Measurements from ENCODE around the gene PATZ1.

Gene PATZ1

DNA sequence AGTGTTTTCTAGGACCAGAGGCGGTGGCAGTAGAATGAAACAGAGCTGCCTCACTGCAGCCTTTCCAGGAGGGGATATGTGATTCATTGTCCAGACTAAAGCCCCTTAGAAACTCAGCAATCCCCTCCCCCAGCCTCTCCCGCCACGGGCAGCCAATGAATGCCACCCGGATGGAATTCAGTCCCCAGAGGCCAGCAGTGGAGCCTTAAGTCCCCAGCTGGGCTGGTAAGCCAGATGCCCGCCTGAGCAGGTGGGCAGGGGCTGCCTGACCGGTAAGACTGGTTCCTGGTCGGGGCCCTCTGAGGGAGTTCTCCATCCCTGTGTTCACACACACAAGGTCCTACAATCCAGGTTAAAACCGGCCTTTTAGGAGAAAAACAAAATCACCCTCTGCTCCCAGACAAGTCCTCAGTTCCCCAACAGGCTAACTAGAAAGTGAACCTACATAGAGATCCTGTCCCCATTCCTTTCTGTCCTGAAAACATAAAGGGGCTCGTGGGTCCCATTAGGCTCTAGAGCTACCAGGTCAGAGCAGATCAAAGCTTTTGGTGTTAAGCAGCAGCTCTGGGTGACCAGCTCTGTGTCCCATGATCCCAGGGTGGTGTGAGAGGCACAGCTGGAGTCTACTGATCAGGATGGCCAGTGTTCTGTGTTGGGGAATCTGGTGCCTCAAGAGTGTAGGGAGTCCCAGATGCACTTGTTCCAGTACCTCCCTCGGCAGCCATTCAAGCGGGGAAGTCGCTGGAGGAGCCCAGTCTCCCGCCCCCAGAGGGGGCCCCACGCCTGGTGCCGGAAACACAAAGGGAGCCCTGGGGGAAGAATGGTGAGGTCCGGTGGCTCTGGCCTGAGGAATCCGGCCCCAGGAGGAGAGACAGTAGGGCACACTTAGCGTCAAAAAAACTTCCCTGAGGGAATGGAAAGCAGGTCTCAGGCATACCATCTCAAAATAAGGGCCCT is 2.6 kb downstream of the PATZ1 start:
- peak in 25 of 51 donors; percentile 11 to 57 (median 33) for DNase-seq

DNA sequence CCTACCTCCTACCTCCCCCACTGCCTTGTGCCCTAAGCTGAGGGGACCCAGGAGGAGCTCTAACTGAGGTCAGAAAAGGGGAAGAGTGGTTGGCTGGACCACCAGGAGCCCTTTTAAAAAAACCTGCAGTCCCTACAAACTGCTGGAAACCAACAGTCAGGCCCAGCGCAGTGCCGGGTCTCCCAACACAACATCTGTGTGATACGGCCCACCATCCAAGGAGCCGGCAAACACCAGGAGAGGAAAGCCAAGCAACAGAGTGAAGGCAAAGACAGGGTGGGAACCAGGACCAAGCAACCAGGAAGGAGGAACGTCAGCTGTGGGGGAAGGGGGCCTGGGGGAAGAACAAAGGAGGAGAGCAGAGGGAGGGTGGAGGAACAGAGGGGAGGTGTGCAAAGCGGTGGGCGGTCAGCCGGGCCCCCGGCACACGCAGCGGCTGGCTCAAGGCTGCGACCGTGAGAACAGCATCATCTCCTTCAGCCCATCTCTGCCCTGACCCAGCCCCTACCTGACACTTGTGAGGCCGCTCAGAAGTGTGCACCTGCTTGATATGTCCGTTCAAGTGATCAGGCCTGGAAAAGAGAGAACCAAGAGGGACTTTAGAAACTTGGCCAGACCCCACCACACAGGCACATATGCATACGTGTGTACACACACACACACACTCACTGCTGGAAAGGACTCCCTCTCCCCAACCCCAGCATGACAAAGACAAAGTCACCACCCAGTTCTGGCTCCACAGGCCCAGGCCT is 3.6 kb downstream of the PATZ1 start:
- DNase-seq: peak in 1 of 51 donors; percentile 21

DNA sequence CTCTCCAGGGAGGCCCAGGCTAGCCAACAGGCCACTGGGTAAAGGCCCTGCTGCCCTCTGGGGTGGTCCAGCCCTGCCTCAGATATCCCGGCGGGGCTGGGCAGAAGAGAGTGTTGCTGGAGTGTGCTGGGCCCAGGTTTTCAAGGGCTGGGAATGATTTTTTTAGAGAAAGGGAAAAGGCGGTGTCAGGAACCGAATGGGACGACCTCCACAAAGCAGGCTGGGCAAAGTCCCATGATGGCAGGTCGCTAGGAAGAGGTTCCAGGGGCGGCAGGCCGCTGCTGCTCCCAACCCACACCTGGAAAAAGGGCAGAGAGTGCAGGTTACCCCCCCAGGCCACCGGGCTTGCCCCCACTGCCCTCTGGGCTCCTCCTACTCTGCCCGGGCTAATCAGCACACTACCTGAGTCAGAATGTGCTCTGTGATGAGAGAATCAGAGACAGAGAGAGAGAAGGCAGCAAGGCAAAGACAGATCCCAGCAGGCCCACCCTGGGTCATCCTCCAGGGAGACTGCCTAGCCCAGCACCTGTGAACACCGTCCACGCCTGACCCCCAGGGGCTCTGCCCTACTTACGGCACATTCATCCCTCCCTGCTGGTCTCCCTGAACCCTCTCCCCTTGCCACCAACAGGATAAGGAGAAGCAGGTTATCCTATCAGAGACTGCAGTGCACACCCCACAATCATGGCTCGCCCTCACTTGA is 4.6 kb downstream of the PATZ1 start:
- no peak for DNase-seq

DNA sequence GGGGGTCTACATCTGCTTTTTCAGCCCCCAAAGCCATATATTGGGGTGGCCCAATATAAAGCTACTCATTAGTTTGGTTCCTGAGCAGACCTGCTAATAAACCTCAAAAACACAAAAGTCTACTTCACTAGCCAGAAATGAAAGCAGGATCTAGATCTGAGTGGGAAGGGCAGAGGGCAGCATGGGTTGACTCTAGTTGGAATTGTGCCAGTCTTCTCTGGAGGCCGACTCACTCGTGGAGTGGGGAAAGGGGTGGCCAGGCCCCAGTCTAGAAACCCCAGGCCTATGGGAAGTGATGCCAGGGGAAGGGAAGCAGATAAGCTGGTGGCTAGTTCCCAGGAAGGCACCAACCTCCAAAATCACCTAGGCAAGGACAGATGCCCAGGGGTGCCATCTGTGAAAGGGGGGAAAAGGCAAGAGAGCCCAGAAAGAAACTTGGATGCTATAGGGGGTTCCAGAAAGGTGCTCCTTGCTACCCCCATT is 5.3 kb downstream of the PATZ1 start:
- DNase-seq: no peak

DNA sequence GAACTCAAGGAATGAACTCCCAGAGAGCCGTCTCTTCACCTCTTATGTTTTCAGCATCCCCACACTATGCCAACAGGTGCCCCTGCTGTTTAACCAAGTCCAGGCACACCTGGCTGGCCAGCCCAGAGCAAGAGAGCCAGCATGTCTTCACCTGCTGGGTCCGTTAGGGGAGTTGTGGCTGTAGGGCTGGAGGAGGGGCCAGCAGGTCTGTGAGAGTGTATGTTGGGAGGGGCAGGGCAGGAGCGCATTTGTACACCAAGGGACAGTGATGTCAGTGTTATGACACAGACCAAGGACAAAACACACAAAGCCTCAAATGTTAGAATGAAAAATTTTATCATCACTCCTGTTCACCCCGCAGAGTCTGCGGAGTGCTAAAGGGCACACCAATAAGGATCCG is 5.8 kb downstream of the PATZ1 start:
- DNase-seq: no peak

DNA sequence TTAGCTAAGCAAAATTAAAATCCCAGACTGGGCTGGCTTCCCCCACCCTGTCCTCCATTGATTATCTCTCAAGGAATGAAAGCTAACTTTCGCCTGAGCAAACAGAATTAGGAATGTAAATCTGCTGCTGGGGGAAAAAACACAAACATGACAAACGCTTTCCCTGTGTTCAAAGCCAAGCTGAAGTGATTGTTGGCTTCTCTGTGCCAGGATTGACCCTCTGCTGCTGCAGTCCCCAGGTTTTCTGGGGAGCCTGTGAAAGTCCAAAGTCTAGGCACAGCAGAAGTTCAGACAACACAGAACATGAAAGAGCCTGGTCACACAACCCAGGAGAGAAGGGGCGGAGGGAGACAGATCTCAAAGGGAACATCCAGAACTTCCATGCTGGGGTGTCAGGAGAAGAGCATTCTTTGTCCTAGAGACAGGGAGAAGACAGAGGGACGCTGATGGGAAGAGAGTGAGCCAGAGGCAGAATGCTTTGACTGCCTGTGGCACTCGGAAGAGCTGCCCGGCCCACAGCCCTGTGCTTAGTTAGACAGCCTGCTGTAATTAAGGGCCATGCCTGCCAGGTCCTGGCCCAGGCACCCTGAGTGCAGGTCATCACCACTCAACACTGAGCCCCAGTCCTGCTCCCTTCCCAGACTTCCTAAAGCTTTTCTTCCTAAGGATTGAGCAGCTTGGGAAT is 6.9 kb downstream of the PATZ1 start:
- no peak for DNase-seq

DNA sequence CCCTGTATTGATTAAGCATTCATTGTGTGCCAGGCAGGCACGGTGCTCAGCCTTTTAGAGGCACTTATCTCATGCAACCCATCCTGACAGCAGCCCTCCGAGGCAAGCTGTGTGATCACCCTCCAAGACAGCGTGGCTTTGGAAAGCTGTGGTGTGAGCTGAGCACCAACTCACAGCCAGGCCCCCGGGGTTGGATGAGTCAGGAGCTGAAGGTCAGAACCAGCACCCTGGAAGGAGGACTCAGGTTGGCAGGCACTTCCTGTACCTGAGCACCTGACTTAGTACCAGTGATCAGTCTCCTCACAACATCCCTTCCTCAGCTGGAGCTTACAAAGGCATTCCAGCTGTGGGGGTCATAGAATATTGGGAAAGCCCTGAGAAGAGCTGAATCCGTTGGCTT is 9.0 kb downstream of the PATZ1 start:
- DNase-seq: no peak

DNA sequence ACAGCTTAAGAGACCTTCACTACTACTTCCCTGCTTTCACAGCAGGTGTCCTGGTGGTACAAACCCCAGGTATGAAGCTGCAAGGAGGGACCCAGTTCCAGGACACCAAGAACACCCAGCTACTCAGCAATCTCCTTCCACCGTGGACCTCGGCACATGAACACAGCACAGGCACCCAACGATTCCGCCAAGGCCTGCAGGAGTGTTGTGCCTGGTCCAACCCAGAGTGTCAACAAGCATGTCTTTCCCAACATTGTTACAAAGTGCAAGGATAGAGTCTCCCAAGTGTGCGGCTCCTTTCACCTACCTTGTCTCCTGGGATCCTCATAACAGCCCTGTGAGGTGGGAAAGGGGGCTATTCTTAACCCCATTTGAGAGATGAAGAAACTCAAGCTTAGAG is 11.8 kb downstream of the PATZ1 start:
- DNase-seq: no peak

DNA sequence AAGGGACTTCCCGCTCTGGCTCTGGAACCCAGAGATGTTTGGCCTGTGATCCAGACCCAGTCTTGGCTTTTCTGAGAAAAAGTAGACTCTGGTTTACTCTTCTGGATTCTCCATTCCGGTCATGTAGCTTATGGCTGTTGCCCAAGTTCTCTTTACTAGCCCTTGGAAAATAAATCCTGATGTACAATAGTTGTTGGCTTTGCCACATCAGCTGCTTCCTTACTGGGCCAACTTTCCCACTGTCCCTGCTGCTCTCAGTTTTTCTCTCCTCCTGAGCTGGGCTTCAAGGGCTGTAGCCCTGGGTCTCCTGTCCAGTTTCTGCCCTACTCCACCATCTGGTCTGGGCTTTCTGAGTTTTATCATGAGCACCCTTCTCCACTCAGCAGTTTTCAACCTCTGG is 12.5 kb downstream of the PATZ1 start:
- DNase-seq: peak in 10 of 51 donors; percentile 16 to 61 (median 28)

DNA sequence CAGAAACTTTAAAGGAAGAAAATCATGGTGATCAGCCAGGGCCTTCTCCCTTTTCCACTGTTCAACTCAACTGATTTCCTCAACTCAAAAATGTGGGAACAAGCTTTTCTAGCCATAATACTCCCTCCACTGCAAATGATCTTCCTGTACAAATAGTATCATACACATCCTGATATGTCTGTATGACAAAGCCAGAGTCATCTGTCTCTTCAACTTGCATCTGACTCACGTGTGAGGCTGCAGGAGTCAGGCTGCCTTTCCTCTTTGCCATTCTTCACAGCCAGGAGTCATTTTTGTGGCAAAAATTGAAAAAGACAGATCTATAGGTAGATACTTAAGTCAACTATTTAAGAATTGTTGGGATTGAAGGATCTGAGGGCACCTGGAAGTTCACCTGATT is 13.3 kb downstream of the PATZ1 start:
- no peak for DNase-seq

DNA sequence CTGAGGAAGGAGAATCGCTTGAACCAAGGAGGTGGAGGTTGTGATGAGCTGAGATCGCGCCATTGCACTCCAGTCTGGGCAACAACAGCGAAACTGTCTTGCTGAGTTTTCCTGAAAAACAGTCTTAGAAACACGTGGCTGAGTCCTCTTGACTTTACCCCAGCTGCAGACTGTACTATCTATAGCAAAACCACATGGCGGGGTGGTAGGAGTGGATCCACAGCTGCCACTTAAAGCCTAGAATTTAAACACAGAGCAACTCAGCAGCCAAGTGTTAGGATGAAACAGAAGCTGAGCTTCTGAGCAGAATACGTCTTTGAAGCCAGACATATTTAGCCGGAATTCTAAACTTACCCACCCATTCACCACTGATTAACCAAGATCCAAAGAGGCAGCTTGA is 14.1 kb downstream of the PATZ1 start:
- DNase-seq: no peak

DNA sequence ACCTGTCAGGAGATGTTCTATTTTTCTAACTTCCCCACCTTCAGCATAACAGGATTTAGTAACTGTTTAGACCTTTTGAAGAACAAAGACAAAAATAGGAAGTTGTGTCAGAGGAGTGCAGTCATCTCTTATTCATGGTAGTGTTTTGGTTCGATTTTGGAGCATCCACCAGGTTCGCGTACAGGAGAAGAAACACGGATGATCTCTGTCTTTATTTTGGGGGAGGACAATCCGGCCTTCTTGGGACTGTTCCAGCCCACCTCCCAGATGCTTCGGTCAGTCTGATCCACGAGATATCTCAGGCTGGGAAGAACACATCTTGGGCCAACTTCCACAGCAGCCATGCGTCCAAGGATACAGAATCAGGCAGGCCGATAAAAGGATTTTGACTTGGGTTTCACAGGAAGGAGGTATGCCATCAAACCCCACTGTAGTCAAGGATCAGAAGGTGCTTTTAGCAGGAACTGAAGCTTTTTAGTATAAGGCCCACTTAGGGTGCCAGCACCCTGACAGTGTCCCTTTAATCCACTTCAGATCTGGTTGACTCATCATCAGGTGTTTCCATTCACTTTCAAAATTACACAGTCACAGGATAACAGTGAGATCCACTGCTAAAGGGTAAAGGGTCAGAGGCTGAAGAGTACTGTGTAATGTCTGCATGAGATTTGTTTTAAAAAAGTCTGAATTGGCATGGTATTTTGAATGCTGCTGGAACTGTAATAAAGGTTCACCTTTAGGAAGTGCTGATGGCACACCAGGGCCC is 16.5 kb downstream of the PATZ1 start:
- DNase-seq: no peak

DNA sequence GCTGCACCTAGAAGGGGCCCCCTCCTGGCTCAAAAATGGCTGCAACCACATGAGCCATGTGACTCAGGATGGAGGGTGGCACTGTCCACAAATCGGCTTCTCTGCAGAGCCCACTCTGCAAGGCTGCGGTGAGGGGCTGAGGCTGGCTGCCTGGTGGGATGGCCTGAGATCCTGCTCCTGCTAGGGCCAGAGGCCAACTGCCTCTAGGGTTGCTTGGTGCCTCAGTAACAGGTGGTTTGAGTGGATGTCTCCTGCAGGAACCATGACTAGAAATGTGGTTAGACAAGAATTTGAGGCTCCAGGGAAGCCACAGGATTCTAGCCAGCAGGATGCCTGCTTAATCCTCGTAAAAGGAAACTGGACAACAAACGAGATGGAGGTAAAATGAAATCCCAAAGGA is 17.1 kb downstream of the PATZ1 start:
- no peak for DNase-seq

DNA sequence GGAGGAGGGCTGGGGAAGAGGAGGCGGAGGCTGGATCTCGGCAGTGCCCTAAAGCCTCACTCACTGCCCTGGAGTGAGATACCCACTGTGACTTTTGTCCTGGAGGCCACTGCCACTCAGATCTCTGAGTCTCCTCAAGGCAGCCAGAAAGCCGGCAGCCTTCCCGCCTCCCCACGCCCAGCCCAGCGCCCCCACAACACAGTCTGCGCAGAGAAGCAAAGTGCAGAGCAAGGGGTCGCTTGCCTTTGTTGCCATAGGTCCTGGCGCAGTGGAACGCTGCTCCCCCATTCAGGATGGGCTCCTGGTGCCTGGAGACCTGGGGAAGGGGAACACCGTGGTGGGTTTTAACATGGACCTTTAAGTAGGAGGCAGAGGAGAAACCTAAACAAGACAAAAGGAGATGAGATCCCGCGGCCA is 17.6 kb downstream of the PATZ1 start:
- no peak for DNase-seq

DNA sequence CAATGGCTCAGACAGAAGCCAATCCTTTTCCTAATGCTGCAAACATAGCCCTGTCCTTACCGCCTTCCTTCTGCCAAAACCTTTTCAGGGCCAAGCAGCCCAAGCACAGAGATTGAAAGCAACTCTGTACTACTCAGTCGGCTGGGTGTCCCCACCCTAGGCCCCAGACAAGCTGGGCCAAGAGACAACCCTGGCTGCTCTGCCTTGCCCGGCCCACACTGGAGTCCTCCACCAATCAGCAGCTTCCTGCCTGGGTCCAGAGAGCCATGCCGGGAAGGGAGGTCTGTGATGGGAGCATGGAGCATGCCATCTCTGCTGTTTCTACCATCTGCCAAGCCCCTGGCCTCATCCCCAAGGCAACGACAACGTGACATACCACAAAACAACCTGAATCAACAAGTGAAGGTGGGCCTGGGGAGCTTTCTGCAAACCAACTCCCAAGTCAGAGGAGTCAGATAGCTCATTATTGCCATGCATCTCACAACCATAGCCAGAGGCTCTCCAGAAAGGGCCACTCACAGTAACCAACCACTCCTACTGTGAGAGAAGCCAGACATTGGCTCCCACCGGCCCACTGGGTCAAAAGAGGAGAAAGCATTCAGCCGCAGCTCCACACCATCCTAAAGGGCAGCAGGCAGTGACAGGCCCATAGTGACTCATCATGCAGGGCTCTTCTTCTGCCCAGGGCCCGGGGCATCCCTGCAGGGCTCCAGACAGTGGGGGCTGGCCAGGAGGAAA is 18.2 kb downstream of the PATZ1 start:
- peak in 3 of 51 donors; percentile 20 to 58 (median 26) for DNase-seq

DNA sequence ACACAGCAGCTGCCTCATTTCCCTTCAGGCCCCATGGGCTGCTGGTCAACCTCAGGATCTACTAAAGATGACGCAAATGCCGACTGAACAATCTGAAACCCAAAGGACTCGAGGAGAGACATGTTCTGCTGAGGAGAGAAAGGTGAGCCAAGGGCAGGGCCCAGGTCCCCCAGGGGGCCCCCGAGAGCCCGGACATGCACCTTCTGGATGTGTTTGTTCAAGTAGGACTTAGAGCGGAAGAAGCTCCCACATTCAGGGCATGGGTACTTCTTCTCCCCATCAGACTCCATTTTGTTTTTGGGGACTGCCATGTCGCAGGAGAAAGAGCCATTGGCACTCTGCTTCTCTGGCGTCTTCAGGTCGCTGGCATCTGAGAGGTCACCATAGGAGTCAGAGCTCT is 19.3 kb downstream of the PATZ1 start:
- no peak for DNase-seq

DNA sequence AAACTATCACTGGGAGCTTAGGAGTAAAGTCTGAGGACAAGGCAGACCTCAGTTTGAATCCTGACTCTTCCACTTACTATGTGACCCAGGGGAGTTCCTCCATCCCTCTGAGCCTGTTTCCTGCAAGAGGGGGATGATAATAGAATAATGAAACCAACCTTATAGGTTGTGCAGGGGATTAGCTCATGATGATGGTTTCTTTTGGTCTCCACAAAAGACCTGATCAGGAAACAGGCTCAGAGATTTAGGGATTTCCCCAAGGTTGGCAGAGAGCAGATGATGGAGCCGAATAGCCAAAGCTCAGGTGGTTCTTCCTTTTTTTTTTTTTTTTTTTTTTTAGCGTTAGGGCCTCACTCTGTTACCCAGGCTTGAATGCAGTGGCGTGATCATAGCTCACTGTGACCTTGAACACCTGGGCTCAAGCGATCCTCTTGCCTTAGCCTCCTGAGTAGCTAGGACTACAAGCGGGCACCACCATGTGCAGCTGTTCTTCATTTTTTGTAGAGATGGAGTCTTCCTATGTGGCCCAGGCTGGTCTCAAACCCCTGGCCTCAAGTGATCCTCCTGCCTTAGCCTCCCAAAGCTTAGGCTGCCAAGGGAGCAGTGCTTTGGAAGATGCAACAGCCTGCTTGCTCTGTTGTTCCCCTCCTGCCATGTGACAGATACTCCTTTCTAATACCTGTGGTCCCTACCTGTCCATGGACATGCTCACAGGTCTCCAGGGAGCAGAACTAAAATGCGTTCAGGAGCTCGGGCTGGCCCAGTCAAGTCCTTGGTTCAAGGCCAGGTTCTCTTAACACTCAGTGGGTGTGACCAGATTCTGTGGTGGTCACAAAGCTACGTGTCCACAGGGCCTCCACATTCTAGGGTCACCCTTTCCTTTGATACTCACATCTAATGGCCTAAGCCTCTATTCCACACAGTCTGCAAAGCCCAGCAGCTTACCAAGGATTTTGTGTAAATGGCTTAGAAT is 22.3 kb downstream of the PATZ1 start:
- DNase-seq: no peak

DNA sequence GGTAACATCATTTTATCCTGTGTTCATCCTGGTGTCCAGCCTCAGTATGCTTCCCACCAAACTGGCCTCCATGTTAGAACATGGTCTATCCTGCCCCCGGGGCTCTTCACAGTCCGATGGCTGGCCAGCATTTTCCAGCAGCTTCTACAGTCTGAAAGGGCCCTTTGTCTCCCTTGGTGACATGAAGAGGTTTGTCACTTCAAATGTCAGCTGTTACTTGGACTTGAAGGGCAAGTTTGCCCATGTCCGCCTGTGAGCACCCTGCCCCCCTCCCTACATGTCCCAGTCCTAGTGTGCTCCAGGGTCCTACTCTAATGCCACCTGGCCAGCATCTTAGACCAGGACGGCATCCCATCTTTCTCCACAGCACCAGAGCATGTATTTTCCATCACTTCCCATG is 24.7 kb downstream of the PATZ1 start:
- DNase-seq: peak in 8 of 51 donors; percentile 5 to 46 (median 38)
